Transverse colon (tissue), 4 donors: ENCODE results near the gene FANCI. TPM values are rescaled to one million over a fixed set of nuclear protein-coding genes. Genes with fewer than 3 reads are reported as not detected.

Experiments used
- DNase-seq: peaks from one replicate; pipeline ENCODE4 v3.0.0-alpha.2; 2019
- H3K27ac ChIP-seq, 4 donors: fragments of 200-600 bp; sonication (generic); 2 replicates each; pipeline ENCODE4 v1.5.1; 2016 to 2018; ENCODE audit warnings: inconsistent platforms in 4 of 4
- H3K27me3 ChIP-seq: fragments of 200-600 bp; sonication (generic); 2 replicates; pipeline ENCODE4 v1.5.1; 2017; ENCODE audit warnings: inconsistent platforms
- H3K36me3 ChIP-seq, 4 donors: fragments of 200-600 bp; sonication (generic); 2 replicates each; pipeline ENCODE4 v1.5.1; 2017 to 2019; ENCODE audit warnings: inconsistent platforms in 4 of 4
- H3K4me1 ChIP-seq, 4 donors: fragments of 200-600 bp; sonication (generic); 2 replicates each; pipeline ENCODE4 v1.5.1; 2017 to 2020; ENCODE audit warnings: inconsistent platforms in 4 of 4
- H3K4me3 ChIP-seq, 4 donors: fragments of 200-600 bp; sonication (generic); 1 replicate in 1 of 4; 2 replicates in 3 of 4; pipeline versions ENCODE4 v1.5.1 to v1.6.1; 2017 to 2019; ENCODE audit warnings: inconsistent platforms in 4 of 4
- H3K9me3 ChIP-seq, 2 donors: fragments of 200-600 bp; sonication (generic); 2 replicates each; pipeline ENCODE4 v1.5.1; 2017 to 2019; ENCODE audit warnings: inconsistent platforms in 2 of 2
- EP300 ChIP-seq: sonication (generic); formaldehyde crosslinking; IDR thresholded peaks from one replicate; pipeline ENCODE4 v1.6.1; 2017; ENCODE audit warnings: antibody characterized with exemption, low read depth
- POLR2A ChIP-seq: fragments of 450-650 bp; IDR thresholded peaks from one replicate; pipeline ENCODE4 v1.6.1; 2016; ENCODE audit warnings: antibody characterized with exemption, mild to moderate bottlenecking, moderate library complexity
- POLR2AphosphoS5 ChIP-seq, 3 donors: sonication (generic); formaldehyde crosslinking; IDR thresholded peaks; one replicate each; pipeline ENCODE4 v1.6.1; 2016; ENCODE audit warnings: antibody characterized with exemption in 3 of 3
- WGBS, 2 donors: methylation state at CpG; one replicate each; pipeline ENCODE4 v1.1.5; 2018; ENCODE audit warnings: low coverage in 1 of 2; 5-methylcytosine and 5-hydroxymethylcytosine counted together
- in situ Hi-C, 4 donors: fragments of 200-750 bp; cut with MboI; loops; one replicate each; pipeline versions ENCODE4 v1.15.0 to v1.15.1; 2017; ENCODE audit warnings: low sequenced_read_pairs in 3 of 4, low pct_ligation_motif_present in 1 of 4, low pct_unique_long_range_greater_than_20kb in 1 of 4
- intact Hi-C: fragments of 100-400 bp; cut with DNase I; formaldehyde crosslinking; loops from one replicate; pipeline ENCODE4 v1.15.1; 2023; ENCODE audit warnings: low total_unique reads
- total RNA-seq, 4 donors: library from RNA; depleted of rRNA; stranded (reverse); fragments of >200 nt; gene quantifications; one replicate each; pipeline ENCODE4 v1.1.0, GENCODE V29; 2016
- TF ChIP-seq, protein P1 (sequence below), 5 experiments: fragments of 200-600 bp in 3 of 5; fragments of 450-650 bp in 2 of 5; sonication (generic) in 3 of 5; IDR thresholded peaks; 1 replicate in 2 of 5; 2 replicates in 3 of 5; pipeline ENCODE4 v1.5.1; 2016 to 2017; ENCODE audit warnings: antibody characterized with exemption in 5 of 5, inconsistent platforms in 3 of 5, mild to moderate bottlenecking in 2 of 5, moderate library complexity in 1 of 5

The FANCI gene
- total RNA-seq, 4 donors from 2014 or later: 3.7 to 10.3 (median 4.5) TPM

DNA sequence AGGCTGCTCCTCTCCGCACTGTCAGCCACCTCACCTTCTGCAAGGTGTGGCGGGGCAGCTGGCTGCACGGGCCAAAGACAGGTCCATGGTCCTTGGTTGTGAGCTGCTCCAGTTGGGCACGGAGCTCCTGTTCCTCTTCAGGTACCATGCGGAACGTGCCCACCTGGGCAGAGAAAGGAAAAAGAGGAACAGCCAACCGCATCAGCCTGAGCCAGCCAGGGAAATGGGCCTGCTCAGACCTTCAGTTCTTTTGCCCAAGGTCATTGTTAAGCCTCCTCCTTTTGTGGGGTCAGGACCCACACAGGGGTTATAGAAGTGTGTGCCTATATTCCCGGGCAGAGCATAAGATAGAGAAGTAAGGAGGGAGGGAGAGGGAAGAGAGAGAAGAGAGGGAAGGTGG, 25.2 kb upstream of the FANCI start:
- Histone ChIP-seq H3K36me3 (no peaks in the 10 kb centered on the region), H3K4me3 (no peak overlapping the region), H3K4me1 (no peaks in the 10 kb centered on the region), H3K9me3 (no peaks in the 10 kb centered on the region), H3K27ac (no peak overlapping the region), H3K27me3 (no peaks in the 10 kb centered on the region)
- TF ChIP-seq POLR2A (no peak), EP300 (no peak), POLR2AphosphoS5 (IDR thresholded peaks at IDR 0.05) (no peak)
- TF ChIP-seq, protein P1, sequence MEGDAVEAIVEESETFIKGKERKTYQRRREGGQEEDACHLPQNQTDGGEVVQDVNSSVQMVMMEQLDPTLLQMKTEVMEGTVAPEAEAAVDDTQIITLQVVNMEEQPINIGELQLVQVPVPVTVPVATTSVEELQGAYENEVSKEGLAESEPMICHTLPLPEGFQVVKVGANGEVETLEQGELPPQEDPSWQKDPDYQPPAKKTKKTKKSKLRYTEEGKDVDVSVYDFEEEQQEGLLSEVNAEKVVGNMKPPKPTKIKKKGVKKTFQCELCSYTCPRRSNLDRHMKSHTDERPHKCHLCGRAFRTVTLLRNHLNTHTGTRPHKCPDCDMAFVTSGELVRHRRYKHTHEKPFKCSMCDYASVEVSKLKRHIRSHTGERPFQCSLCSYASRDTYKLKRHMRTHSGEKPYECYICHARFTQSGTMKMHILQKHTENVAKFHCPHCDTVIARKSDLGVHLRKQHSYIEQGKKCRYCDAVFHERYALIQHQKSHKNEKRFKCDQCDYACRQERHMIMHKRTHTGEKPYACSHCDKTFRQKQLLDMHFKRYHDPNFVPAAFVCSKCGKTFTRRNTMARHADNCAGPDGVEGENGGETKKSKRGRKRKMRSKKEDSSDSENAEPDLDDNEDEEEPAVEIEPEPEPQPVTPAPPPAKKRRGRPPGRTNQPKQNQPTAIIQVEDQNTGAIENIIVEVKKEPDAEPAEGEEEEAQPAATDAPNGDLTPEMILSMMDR (IDR thresholded peaks at IDR 0.05): no peak
- no peak for DNase-seq
- intact Hi-C loops (no loop called here), in situ Hi-C loops (loop anchor here in 1 of 4 donors (25.0 kb wide), 1 partner anchor 219 kb away; no protein-coding TSS in a partner anchor)
- WGBS, 2 donors: 90 to 94% methylated on average over 2 to 6 of the region's 8 CpGs

DNA sequence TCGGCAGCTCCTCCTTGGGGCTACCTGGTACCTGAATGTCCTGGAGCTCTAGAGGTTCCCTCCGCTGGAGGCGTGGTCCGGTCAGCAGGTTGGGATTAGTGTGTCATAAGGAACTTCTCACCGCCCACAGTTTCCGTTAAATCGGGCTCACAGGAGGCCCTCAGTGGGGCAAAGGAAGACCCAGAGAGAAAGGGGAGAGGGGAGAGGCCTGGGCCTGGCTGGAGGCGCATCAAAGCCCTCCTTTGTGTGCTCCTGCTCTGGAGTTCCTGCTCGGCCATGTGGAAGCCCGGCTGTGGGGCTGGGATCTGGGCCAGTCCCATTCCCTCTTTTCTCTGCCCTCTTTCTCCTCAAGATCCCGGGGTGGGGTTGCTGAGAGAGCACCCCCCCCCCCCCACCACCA, 22.2 kb upstream of the FANCI start, which contains the start of gene RLBP1:
RLBP1 (minus strand) TSS at position 37 of the 400 bp plus-strand sequence. CDS start 2,604 bp downstream, outside the sequence.
- Histone ChIP-seq H3K4me1 (no peaks in the 10 kb centered on the region), H3K27ac (no peak within 1 kb of the TSS), H3K36me3 (no peaks in the 10 kb centered on the region), H3K27me3 (no peaks in the 10 kb centered on the region), H3K9me3 (no peaks in the 10 kb centered on the region), H3K4me3 (no peak within 1 kb of the TSS)
- no peak for TF ChIP-seq POLR2AphosphoS5 (IDR thresholded peaks at IDR 0.05)
- no peak for TF ChIP-seq EP300
- TF ChIP-seq, protein P1 (IDR thresholded peaks at IDR 0.05): no peak
- TF ChIP-seq POLR2A: no peak
- intact Hi-C loops: no loop called here
- in situ Hi-C loops: loop anchor here in 1 of 4 donors (25.0 kb wide), 1 partner anchor 216 kb away; no protein-coding TSS in a partner anchor
- DNase-seq: no peak
- WGBS, 2 donors: 72% methylated on average over 11 of the region's 11 CpGs; no CpG with 5 or more reads in 1 of the 2 donors

DNA sequence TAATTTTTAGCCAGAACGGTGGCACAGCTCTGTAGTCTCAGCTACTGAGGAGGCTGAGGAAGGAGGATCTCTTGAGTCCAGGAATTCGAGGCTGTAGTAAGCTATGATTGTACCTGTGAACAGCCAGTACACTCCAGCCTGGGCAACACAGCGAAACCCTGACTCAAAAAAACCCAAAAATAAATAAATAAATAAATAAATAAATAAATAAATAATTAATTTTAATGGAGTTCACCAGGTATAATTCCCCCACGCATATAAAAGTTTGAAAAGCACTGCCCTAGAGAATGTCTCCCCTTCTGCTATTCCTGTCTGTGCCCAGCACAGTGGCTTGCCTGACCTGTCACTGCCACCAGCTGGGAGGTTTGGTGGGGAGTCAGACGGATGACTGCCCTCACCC, 18.2 kb upstream of the FANCI start:
- Histone ChIP-seq H3K4me3 (no peak overlapping the region), H3K4me1 (no peaks in the 10 kb centered on the region), H3K27me3 (no peaks in the 10 kb centered on the region), H3K27ac (no peak overlapping the region), H3K9me3 (no peaks in the 10 kb centered on the region), H3K36me3 (no peaks in the 10 kb centered on the region)
- 93 to 100% methylated on average over 2 to 5 of the region's 5 CpGs for WGBS, 2 donors
- no peak for DNase-seq
- intact Hi-C loops: no loop called here
- in situ Hi-C loops: no loop called here
- TF ChIP-seq POLR2AphosphoS5 (IDR thresholded peaks at IDR 0.05) (no peak), EP300 (no peak), POLR2A (no peak)
- TF ChIP-seq, protein P1 (IDR thresholded peaks at IDR 0.05): no peak

DNA sequence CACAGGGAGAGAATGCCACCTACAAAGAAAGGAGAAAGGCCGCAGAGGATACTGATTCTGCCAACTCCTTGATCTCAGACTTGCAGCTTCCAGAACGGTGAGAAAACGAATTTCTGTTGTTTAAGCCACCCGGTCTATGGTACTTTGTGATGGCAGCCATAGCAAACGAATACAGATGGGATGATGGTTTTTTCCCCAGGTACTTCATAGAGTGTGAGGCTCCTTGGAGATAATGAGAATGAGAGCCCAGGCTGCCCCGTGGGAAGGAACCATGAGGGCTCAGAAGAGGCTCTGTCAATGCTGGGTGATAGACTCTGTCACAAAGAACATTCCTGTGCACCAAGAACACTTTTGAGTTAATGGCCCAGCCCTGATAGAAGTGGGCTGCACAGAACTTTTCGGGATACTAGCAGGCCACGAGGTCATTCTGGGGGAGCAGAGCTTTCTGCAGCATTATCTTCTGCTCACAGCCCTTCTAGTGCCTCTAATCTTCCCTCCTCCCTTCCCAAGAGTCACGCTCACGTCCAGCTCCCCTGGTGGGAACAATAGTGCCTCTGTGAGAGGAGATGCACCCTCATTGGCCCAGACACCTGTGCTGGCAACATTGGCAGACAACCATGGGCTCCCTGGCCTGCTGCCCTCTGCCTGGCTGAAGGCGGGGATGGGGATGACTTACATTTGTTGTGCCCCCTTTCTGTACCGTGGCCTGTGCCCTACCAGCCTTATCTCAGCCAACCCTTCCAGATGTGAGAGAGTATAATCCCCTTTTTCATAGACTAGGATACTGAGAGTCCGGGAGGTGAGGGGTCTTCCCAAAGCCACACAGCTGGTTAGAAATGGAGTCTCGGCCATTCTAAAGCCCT, 17.2 kb upstream of the FANCI start:
- Histone ChIP-seq H3K4me1 (no peaks in the 10 kb centered on the region), H3K27me3 (no peaks in the 10 kb centered on the region), H3K4me3 (no peak overlapping the region), H3K27ac (no peak overlapping the region), H3K9me3 (no peaks in the 10 kb centered on the region), H3K36me3 (no peaks in the 10 kb centered on the region)
- no peak for DNase-seq
- intact Hi-C loops (no loop called here), in situ Hi-C loops (no loop called here)
- 84 to 88% methylated on average over 4 to 14 of the region's 14 CpGs for WGBS, 2 donors
- TF ChIP-seq, protein P1 (IDR thresholded peaks at IDR 0.05): no peak
- no peak for TF ChIP-seq EP300
- TF ChIP-seq POLR2AphosphoS5 (IDR thresholded peaks at IDR 0.05): no peak
- TF ChIP-seq POLR2A: no peak
